ENCODE results near the gene ZSWIM4.

GRCh38 chr19:13849991-13850909 lies 55.0 kb downstream of the ZSWIM4 start:
- TF ChIP-seq POLR2A (IDR thresholded peaks at IDR 0.05) = peak; percentile 35 to 41
- TF ChIP-seq CTCF (IDR thresholded peaks at IDR 0.05) = no peak

All from tibial nerve (tissue), 3 donors.